ENCODE data around the gene RPL4.
"Not testable (repeated sequence)": the region's sequence is repeated elsewhere in the genome, so short reads cannot be mapped to it uniquely, and the experiment has no call there.

The RPL4 gene

DNA sequence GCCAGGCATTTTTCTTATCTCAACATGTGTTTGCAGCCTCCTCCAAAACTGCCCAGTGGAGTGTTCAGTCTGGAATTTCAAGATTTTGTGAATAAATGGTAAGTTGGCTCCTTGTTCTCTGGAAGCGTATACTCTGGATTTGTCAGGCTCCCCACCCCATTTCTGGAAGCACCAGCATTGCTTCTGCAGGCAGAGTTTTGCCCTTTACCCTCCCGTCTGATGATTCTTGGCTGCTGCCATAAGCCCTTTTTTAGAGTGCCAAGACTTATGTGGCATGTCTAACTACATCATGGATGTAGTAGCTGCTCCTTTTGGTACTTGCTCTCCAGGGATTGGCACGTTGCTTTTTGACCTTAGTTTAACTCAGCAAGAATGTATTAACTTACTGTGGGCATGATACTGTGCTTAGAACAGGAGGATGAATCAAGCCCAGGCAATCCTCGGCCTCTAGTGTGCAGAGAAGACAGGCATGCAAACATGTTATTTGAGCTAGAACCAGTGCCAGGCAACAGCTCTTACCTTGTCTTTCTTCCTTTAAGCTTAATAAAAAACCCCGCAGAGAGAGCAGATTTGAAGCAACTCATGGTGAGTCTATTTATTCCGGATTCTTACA is 15.4 kb downstream of the RPL4 start:
- DNase-seq: no peak

- no peak for DNase-seq
Measured at GRCh38 chr15:66488525-66488924, 16.1 kb downstream of the RPL4 start.

- no peak for DNase-seq
Measured at GRCh38 chr15:66486887-66487286, 17.8 kb downstream of the RPL4 start.

DNA sequence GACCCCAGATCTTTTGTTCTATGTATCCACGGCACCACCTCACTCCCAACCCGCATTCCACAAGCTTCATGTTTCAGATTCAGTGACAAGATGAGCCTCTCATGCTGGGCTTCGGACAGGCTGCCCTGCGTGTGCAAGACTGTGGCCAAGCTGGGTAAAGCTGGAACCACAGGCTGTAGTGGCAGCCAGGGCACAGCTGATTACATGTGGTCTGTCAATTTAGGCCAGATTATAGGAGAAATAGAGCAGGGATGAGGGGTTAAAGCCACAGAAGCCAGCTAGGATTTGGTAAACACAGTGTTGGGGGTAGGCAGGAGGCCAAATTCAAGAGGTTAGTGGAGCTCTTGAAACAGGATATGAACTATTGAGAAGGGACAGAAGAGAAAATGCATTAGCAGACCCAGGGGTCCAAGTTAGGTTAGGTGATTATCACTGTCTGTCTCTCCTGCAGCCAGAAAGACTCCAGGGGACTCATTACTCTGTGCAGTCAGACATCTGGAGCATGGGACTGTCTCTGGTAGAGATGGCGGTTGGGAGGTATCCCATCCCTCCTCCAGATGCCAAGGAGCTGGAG is 20.0 kb downstream of the RPL4 start:
- DNase-seq: no peak

DNA sequence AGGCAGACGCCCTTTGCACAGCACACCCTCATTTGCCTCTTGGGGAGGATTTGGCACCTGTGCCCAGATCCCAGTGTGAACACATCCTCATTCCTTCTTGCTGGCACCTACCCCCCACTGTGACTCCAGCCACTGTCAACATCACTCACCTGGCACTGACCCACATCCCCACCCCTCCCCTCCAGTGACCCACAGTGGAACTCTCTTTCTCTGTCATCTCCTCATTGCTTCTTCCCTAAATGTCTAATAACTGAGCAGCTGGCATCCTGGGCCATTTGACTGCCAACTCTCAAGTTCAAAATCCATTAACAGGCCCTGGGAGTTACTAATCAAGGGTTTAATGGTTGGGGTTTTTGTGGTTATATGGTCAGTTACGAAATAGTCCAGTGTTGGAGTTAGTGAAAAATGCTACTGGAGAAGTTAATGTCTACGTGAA is 21.5 kb downstream of the RPL4 start:
- peak; percentile 40 for DNase-seq

GRCh38 chr15:66482539-66482938 is 22.1 kb downstream of the RPL4 start:
- DNase-seq: no peak

DNA sequence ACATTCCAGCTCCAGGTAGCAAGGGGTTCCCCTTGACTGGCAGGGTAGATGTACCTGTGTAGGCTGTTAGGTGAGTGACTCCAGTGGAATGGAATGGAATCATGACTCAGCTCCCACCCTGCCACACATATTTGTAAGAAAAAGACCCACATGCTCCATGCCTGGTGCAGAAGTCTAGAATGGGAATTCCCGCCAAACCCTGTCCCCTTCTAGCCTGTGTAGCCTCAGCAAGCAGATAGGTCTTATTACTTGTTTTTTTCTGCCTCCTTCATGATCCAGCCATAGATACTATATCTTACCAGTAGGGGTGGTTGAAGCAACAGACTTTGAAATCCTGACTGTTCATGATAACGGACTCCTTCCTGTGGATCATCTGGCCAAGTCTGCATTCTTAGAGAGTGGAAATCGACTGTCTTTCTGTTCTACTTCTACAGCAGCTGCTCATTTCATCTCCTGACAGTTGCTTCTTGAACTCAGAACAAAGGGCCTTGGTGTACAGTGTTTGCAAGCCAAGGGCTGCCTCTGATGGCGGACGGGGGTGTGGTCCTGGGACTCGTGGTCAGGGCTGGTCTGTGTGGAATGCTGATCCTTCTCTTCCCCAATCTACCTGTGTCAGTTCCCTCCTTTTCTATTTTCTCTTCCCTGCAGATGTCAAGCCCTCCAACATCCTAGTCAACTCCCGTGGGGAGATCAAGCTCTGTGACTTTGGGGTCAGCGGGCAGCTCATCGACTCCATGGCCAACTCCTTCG is 23.4 kb downstream of the RPL4 start:
- DNase-seq: peak; percentile 13

DNA sequence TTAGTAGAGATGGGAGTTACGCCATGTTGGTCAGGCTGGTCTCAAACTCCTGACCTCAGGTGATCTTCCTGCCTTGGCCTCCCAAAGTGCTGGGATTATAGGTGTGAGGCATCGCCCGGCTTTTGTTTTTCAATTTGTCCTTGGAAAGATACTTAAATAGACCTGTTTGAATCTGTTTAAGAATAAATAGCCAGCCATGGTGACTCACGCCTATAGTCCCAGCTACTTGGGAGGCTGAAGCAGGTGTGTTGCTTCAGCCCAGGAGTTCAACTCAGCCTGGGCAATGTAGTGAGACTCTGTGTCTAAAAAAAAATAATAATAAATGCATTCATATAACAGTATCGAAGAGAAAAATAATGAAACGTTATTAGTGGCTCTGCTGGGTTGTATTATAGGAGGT is 24.4 kb downstream of the RPL4 start:
- no peak for DNase-seq

GRCh38 chr15:66477011-66477410 is 27.6 kb downstream of the RPL4 start:
- DNase-seq: no peak

- no peak for DNase-seq
Measured at GRCh38 chr15:66476535-66476934, 28.1 kb downstream of the RPL4 start.

DNA sequence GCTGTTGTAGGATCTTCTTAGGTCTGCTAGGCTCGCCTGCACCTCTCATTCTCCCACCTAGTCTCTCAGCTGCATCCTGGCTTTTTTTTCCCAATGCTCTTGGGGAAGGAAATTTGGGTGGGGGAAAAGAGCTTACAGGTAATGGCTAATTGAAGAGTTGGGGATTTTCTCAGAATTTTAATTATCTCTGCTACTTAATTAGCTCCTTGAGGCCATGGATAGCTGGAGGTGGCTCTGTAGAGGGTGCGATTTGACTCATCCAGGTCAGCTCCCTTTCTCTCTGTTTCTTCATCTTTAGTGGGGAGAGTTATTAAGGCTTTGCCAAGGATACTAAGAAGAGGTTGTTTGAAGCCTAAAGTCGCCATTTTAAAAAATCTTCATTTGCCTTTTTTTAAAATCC is 29.7 kb downstream of the RPL4 start:
- DNase-seq: no peak

DNA sequence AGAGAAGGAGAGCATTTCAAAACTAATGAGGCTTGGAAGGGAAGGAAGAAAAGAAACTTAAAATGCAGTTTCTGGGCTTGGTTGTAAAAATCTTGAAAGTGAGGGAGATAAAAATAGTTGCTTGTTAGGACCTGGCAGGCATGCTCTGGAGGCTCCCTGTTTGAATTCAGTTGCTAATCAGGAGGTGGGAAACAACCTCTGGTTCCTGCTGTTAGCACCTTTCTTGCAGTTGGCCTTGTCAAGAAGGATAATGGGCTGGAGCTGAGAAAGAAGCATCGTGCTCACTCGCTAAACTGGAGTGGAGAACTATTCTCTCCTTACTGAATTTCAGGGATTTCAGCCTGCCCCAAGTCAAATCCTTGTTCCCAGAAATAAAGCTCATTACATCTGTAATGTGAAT is 30.5 kb downstream of the RPL4 start:
- no peak for DNase-seq

- DNase-seq: no peak
Measured at GRCh38 chr15:66472176-66472999, 32.3 kb downstream of the RPL4 start.

GRCh38 chr15:66470825-66471224 is 33.8 kb downstream of the RPL4 start:
- DNase-seq: not testable (repeated sequence)

GRCh38 chr15:66467162-66468040 is 37.3 kb downstream of the RPL4 start:
- not testable (repeated sequence) for DNase-seq

DNA sequence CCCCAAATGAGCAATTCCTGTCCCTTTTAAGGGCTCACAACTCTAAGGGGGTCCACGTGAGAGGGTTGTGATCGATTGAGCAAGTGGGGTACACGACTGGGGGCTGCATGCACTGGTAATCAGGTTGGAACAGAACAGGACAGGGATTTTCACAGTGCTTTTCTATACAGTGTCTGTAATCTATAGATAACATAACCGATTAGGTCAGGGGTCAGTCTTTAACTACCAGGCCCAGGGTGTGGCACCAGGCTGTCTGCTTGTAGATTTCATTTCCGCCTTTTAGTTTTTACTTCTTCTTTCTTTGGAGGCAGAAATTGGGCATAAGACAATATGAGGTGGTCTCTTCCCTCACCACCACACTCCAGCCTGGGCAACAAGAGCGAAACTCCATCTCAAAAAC is 39.4 kb downstream of the RPL4 start:
- DNase-seq: peak; percentile 43

GRCh38 chr15:66462627-66463026 is 42.0 kb downstream of the RPL4 start:
- no peak for DNase-seq

GRCh38 chr15:66461917-66462316 is 42.7 kb downstream of the RPL4 start:
- no peak for DNase-seq

GRCh38 chr15:66461294-66461693 is 43.4 kb downstream of the RPL4 start:
- DNase-seq: not testable (repeated sequence)

DNA sequence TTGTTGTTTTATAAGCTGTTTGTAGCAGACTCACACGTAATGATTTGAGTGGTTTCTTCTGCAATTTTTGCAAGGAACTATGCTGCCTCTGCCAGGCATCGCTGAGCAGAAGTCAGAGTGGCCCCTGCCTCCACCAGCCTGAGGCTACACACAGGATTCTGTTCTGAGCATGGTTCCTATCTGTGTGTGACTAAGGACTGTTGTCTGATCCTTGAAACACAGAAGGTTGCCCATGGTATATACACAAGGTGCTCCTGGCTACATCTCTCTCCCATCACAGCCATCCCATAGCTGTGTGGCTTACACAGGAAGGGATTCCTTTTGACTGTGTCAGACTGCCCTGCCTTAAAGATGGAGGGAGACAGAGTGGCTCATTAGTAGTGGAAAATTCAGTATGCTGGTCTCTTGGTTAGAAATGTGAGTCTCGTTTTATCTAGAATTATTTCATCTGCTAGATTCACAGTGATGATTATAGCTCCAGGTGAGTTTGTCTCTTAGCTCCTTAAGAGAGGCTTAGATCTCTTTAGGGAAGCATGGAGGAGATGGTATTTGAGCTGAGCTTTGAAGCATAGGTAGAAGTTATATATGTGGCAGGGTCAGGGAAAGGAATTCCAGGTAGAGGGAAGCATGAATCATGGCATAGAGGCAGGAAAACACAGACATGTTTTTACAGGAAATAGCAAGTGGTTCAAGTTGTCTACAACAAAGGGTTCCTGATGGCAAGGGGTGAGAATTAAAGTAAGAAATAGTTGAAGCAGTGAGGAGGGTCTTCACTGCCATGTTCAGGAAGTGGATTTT is 44.6 kb downstream of the RPL4 start:
- no peak for DNase-seq

- DNase-seq: no peak
Measured at GRCh38 chr15:66456211-66456610, 48.4 kb downstream of the RPL4 start.

GRCh38 chr15:66454143-66454542 is 50.5 kb downstream of the RPL4 start:
- DNase-seq: peak; percentile 15

All from OCI-M1 (cell line).